K562 (cell line): ENCODE results near the gene MAP1S. TPM values are rescaled to one million over a fixed set of nuclear protein-coding genes. Genes with fewer than 3 reads are reported as not detected.

Experiments used
- BRD9 ChIP-seq: fragments of 450-650 bp; IDR thresholded peaks from 2 replicates; pipeline ENCODE4 v1.6.1; 2018; ENCODE audit warnings: low read depth; ENCODE audit not compliant: partially characterized antibody
- CHD2 ChIP-seq: IDR thresholded peaks from 2 replicates; pipeline ENCODE4 v1.6.1; 2011; ENCODE audit warnings: low read depth, low read length
- CHD4 ChIP-seq: fragments of 200-600 bp; sonication (generic); IDR thresholded peaks from 3 replicates; pipeline ENCODE4 v1.6.1; 2012; ENCODE audit warnings: low read depth, mild to moderate bottlenecking, mixed read lengths, low read length, inconsistent platforms; ENCODE audit not compliant: insufficient read depth, insufficient replicate concordance, poor library complexity, severe bottlenecking
- DIDO1 ChIP-seq: fragments of 450-650 bp; IDR thresholded peaks from 2 replicates; pipeline ENCODE4 v1.6.1; 2016; ENCODE audit warnings: low read depth, missing biosample characterization, missing genetic modification characterization
- ESRRB ChIP-seq: fragments of 250-450 bp; sonication (Bioruptor Pico); IDR thresholded peaks from 2 replicates; pipeline ENCODE4 v1.5.0; 2020; ENCODE audit warnings: mild to moderate bottlenecking, moderate library complexity, borderline replicate concordance
- MYC ChIP-seq, 2 experiments: fragments of 250-450 bp in 1 of 2; sonication (Bioruptor Pico) in 1 of 2; IDR thresholded peaks; 2 replicates each; pipeline versions ENCODE4 v1.5.1 to v1.6.1; 2012 to 2021; ENCODE audit warnings: low read depth in 2 of 2, borderline replicate concordance in 1 of 2, improper control_type of control experiment in 1 of 2, low read length in 1 of 2, mild to moderate bottlenecking in 1 of 2, moderate library complexity in 1 of 2
- SP2 ChIP-seq: IDR thresholded peaks from 2 replicates; pipeline ENCODE4 v1.6.1; 2011; ENCODE audit warnings: mild to moderate bottlenecking, low read depth, low read length, moderate library complexity; ENCODE audit not compliant: poor library complexity, severe bottlenecking; ENCODE audit errors: extremely low read depth
- TBP ChIP-seq: optimal IDR thresholded peaks from 2 replicates; pipeline ENCODE3; 2011; ENCODE audit warnings: low read depth, low read length, improper control_type of control experiment
- ZC3H11A ChIP-seq: IDR thresholded peaks from 2 replicates; pipeline ENCODE4 v1.6.1; 2012; ENCODE audit warnings: low read depth, low read length, improper control_type of control experiment
- ZFP1 ChIP-seq: fragments of 450-650 bp; formaldehyde crosslinking; IDR thresholded peaks from 2 replicates; pipeline ENCODE4 v1.4.0; 2020; ENCODE audit warnings: mild to moderate bottlenecking, mixed read lengths
- ZNF79 ChIP-seq: fragments of 250-450 bp; sonication (Bioruptor Pico); IDR thresholded peaks from 2 replicates; pipeline ENCODE4 v1.4.0; 2020; ENCODE audit warnings: low read depth, mild to moderate bottlenecking, moderate library complexity
- ZNF830 ChIP-seq: fragments of 250-450 bp; sonication (Bioruptor Pico); IDR thresholded peaks from 2 replicates; pipeline ENCODE4 v1.5.0; 2021; ENCODE audit warnings: mild to moderate bottlenecking
- polyA plus RNA-seq, 8 experiments: library from polyadenylated mRNA; depleted of rRNA in 4 of 8; stranded (reverse) in 5 of 8; unstranded in 3 of 8; fragments of >200 nt; fragmentation: Nextera tagmentation in 2 of 8; fragmentation: Illumina TruSeq in 1 of 8; extraction: Ambion mirVana in 2 of 8; extraction: Trizol in 1 of 8; gene quantifications; 2 replicates each; pipeline versions ENCODE4 v1.2.1 to v1.2.3, GENCODE V29; 2011 to 2014; ENCODE audit warnings: inconsistent platforms in 1 of 8, missing spikeins in 1 of 8
- total RNA-seq, 7 experiments: library from RNA; depleted of rRNA in 6 of 7; stranded (reverse); fragments of >200 nt in 6 of 7; fragmentation: Illumina TruSeq in 2 of 7; extraction: Trizol in 2 of 7; gene quantifications; 2 replicates each; pipeline versions ENCODE4 v1.2.1 to v1.2.3, GENCODE V29; 2011 to 2021; ENCODE audit warnings: low replicate concordance in 1 of 7
- TF ChIP-seq, protein P1 (sequence below), 2 experiments: fragments of 450-650 bp; IDR thresholded peaks; 2 replicates each; pipeline ENCODE4 v1.6.1; 2018; ENCODE audit warnings: mild to moderate bottlenecking in 2 of 2, low read depth in 1 of 2; ENCODE audit not compliant: partially characterized antibody in 2 of 2
- TF ChIP-seq, protein P2 (sequence below): fragments of 250-450 bp; sonication (Bioruptor Pico); IDR thresholded peaks from 2 replicates; pipeline ENCODE4 v1.5.0; 2022; ENCODE audit warnings: mild to moderate bottlenecking

MAP1S gene
- total and polyA plus RNA-seq, 9 of the 15 experiments (the other 6 are each of a cell fraction or from before 2014, with no cell fraction given): 2.0 to 81.0 (median 9.5) TPM

DNA sequence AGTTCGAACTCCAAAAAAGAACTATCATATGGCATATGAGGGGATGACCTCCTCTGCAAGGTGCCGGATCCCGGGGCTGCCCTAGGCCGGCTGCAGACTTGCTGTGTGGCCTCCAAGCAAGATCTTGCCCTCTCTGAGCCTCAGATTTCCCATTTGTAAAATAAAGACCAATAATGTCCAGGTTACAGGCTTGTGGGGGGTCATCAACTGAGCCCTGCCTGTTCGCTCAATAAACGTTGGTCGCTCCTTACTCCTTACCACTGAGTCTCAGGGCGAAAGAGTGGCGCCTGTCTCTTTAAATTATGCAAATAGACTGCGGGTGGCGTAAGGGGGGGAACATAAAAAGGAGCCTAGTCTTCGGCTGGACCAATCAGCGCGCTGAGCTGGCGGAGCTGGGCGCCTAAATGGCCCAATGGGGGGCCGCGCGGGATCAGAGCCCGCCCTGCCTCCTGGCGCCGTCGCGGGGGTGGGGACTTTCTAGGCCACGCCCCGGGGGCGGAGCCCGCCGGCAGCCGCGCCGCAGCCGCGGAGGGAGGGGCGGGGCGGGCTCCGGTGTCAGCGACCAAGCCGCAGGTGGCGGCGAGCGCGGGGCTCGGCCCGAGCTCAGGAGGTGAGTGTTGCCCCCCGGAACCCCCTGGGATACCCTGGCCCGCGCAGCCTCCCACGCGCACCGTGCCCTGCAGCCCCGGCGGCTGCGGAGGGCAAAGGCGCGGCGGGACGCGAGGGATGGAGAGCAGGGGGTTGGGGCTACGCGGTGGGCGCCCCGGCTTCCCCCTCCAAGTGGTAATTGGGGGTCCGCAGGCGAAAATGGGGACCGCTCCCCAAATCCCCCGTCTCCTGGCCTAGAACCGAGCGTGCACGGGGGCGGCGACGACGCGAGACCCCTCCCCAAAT lies 28.2 kb downstream of the MAP1S start (continued):
- TF ChIP-seq MYC (IDR thresholded peaks at IDR 0.05; ENCODE audit: low read depth, low read length) (no peak), MYC (CRISPR knock-in tag; IDR thresholded peaks at IDR 0.05; ENCODE audit: borderline replicate concordance, low read depth) (no peak), ESRRB (CRISPR knock-in tag) (no peak), ZNF79 (CRISPR knock-in tag) (no peak), ZC3H11A (no peak), CHD4 (peak; percentile 81), ZFP1 (CRISPR knock-in tag) (no peak), DIDO1 (tag) (no peak), SP2 (peak; percentile 72), CHD2 (peak; percentile 69; the same call in 1 of the 2 replicates), TBP (no peak), BRD9 (peak; percentile 96), ZNF830 (no peak)
- TF ChIP-seq, protein P1, sequence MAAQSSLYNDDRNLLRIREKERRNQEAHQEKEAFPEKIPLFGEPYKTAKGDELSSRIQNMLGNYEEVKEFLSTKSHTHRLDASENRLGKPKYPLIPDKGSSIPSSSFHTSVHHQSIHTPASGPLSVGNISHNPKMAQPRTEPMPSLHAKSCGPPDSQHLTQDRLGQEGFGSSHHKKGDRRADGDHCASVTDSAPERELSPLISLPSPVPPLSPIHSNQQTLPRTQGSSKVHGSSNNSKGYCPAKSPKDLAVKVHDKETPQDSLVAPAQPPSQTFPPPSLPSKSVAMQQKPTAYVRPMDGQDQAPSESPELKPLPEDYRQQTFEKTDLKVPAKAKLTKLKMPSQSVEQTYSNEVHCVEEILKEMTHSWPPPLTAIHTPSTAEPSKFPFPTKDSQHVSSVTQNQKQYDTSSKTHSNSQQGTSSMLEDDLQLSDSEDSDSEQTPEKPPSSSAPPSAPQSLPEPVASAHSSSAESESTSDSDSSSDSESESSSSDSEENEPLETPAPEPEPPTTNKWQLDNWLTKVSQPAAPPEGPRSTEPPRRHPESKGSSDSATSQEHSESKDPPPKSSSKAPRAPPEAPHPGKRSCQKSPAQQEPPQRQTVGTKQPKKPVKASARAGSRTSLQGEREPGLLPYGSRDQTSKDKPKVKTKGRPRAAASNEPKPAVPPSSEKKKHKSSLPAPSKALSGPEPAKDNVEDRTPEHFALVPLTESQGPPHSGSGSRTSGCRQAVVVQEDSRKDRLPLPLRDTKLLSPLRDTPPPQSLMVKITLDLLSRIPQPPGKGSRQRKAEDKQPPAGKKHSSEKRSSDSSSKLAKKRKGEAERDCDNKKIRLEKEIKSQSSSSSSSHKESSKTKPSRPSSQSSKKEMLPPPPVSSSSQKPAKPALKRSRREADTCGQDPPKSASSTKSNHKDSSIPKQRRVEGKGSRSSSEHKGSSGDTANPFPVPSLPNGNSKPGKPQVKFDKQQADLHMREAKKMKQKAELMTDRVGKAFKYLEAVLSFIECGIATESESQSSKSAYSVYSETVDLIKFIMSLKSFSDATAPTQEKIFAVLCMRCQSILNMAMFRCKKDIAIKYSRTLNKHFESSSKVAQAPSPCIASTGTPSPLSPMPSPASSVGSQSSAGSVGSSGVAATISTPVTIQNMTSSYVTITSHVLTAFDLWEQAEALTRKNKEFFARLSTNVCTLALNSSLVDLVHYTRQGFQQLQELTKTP (IDR thresholded peaks at IDR 0.05; ENCODE audit: low read depth in 1 of 2, partially characterized antibody in 2 of 2): no peak
- TF ChIP-seq, protein P2, sequence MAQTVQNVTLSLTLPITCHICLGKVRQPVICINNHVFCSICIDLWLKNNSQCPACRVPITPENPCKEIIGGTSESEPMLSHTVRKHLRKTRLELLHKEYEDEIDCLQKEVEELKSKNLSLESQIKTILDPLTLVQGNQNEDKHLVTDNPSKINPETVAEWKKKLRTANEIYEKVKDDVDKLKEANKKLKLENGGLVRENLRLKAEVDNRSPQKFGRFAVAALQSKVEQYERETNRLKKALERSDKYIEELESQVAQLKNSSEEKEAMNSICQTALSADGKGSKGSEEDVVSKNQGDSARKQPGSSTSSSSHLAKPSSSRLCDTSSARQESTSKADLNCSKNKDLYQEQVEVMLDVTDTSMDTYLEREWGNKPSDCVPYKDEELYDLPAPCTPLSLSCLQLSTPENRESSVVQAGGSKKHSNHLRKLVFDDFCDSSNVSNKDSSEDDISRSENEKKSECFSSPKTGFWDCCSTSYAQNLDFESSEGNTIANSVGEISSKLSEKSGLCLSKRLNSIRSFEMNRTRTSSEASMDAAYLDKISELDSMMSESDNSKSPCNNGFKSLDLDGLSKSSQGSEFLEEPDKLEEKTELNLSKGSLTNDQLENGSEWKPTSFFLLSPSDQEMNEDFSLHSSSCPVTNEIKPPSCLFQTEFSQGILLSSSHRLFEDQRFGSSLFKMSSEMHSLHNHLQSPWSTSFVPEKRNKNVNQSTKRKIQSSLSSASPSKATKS (CRISPR knock-in tag): no peak
